Measurements from ENCODE around the gene SLC2A8. TPM values are rescaled to one million over a fixed set of nuclear protein-coding genes. Genes with fewer than 3 reads are reported as not detected.

Gene SLC2A8
- total RNA-seq, 1 experiment from 2014 or later = 11.3 TPM

- Histone ChIP-seq H3K27ac (ENCODE audit: low read length) (no peak overlapping the region), H3K79me2 (ENCODE audit: low read length) (peaks cover 19% of the 10 kb centered on the region), H4K20me1 (ENCODE audit: insufficient read depth, low read depth, low read length) (no peaks in the 10 kb centered on the region; the same call in 1 of the 2 replicates), H3K4me2 (ENCODE audit: low read depth, low read length, poor library complexity, severe bottlenecking) (peak overlapping the region; percentile 81), H3K27me3 (ENCODE audit: low read length) (no peaks in the 10 kb centered on the region), H2AFZ (ENCODE audit: low read length) (peak overlapping the region; percentile 91; the same call in 1 of the 2 replicates), H3K36me3 (ENCODE audit: insufficient read depth, low read length) (no peaks in the 10 kb centered on the region), H3K4me3 (ENCODE audit: low read length) (peak overlapping the region; percentile 63), H3K9me3 (ENCODE audit: low read length) (no peaks in the 10 kb centered on the region), H3K4me1 (ENCODE audit: low read length) (peaks cover 28% of the 10 kb centered on the region), H3K9ac (ENCODE audit: low read length) (peak overlapping the region; percentile 62), H3K9me2 (replicated peaks; ENCODE audit: insufficient read depth, low read length) (no peaks in the 10 kb centered on the region)
- DNase-seq = no peak
These were observed 1.3 kb upstream of the SLC2A8 start for GRCh38 chr9:127395497-127396252.

GRCh38 chr9:127396253-127396807 lies 639 bp upstream of the SLC2A8 start:
- Histone ChIP-seq H3K9ac (ENCODE audit: low read length) (peak overlapping the region; percentile 62), H3K79me2 (ENCODE audit: low read length) (peaks cover 19% of the 10 kb centered on the region)

GRCh38 chr9:127397646-127398274 lies 791 bp downstream of the SLC2A8 start:
- DNase-seq = peak; percentile 70
- H3K4me3 ChIP-seq (ENCODE audit: low read length) = peak overlapping the region; percentile 84
- H3K4me2 ChIP-seq (ENCODE audit: low read depth, low read length, poor library complexity, severe bottlenecking) = peak overlapping the region; percentile 89
- H3K27me3 ChIP-seq (ENCODE audit: low read length) = no peaks in the 10 kb centered on the region
- H3K9ac ChIP-seq (ENCODE audit: low read length) = peak overlapping the region; percentile 86
- no peaks in the 10 kb centered on the region for H3K36me3 ChIP-seq (ENCODE audit: insufficient read depth, low read length)
- peak overlapping the region; percentile 49 for H3K27ac ChIP-seq (ENCODE audit: low read length)
- peaks cover 19% of the 10 kb centered on the region for H3K79me2 ChIP-seq (ENCODE audit: low read length)
- H2AFZ ChIP-seq (ENCODE audit: low read length) = peak overlapping the region; percentile 75; the same call in 1 of the 2 replicates
- no peaks in the 10 kb centered on the region for H3K9me3 ChIP-seq (ENCODE audit: low read length)
- H3K4me1 ChIP-seq (ENCODE audit: low read length) = peaks cover 28% of the 10 kb centered on the region
- no peaks in the 10 kb centered on the region; the same call in 1 of the 2 replicates for H4K20me1 ChIP-seq (ENCODE audit: insufficient read depth, low read depth, low read length)
- no peaks in the 10 kb centered on the region for H3K9me2 ChIP-seq (replicated peaks; ENCODE audit: insufficient read depth, low read length)

More at GRCh38 chr9:127396253-127396807, 639 bp upstream of the SLC2A8 start:
- DNase-seq = no peak
- Histone ChIP-seq H3K4me2 (ENCODE audit: low read depth, low read length, poor library complexity, severe bottlenecking) (peak overlapping the region; percentile 81), H4K20me1 (ENCODE audit: insufficient read depth, low read depth, low read length) (no peaks in the 10 kb centered on the region; the same call in 1 of the 2 replicates), H3K27ac (ENCODE audit: low read length) (0 out of 2 replicates have a peak overlapping the region, but pooled peaks have one; percentile 23), H2AFZ (ENCODE audit: low read length) (peak overlapping the region; percentile 91; the same call in 1 of the 2 replicates), H3K9me3 (ENCODE audit: low read length) (no peaks in the 10 kb centered on the region), H3K9me2 (replicated peaks; ENCODE audit: insufficient read depth, low read length) (no peaks in the 10 kb centered on the region), H3K36me3 (ENCODE audit: insufficient read depth, low read length) (no peaks in the 10 kb centered on the region), H3K27me3 (ENCODE audit: low read length) (no peaks in the 10 kb centered on the region), H3K4me1 (ENCODE audit: low read length) (peaks cover 28% of the 10 kb centered on the region), H3K4me3 (ENCODE audit: low read length) (peak overlapping the region; percentile 63)

GRCh38 chr9:127398275-127398647 lies 1.3 kb downstream of the SLC2A8 start:
- Histone ChIP-seq H3K36me3 (ENCODE audit: insufficient read depth, low read length) (no peaks in the 10 kb centered on the region), H3K79me2 (ENCODE audit: low read length) (peaks cover 19% of the 10 kb centered on the region), H4K20me1 (ENCODE audit: insufficient read depth, low read depth, low read length) (no peaks in the 10 kb centered on the region; the same call in 1 of the 2 replicates), H3K4me1 (ENCODE audit: low read length) (peaks cover 28% of the 10 kb centered on the region), H3K9me2 (replicated peaks; ENCODE audit: insufficient read depth, low read length) (no peaks in the 10 kb centered on the region), H3K4me3 (ENCODE audit: low read length) (peak overlapping the region; percentile 84), H3K4me2 (ENCODE audit: low read depth, low read length, poor library complexity, severe bottlenecking) (peak overlapping the region; percentile 89), H3K27me3 (ENCODE audit: low read length) (no peaks in the 10 kb centered on the region), H3K9ac (ENCODE audit: low read length) (peak overlapping the region; percentile 86), H3K9me3 (ENCODE audit: low read length) (no peaks in the 10 kb centered on the region), H2AFZ (ENCODE audit: low read length) (no peak overlapping the region), H3K27ac (ENCODE audit: low read length) (no peak overlapping the region)
- no peak for DNase-seq

GRCh38 chr9:127398715-127399400 lies 1.9 kb downstream of the SLC2A8 start:
- H3K4me2 ChIP-seq (ENCODE audit: low read depth, low read length, poor library complexity, severe bottlenecking) = peak overlapping the region; percentile 89
- no peak overlapping the region for H3K27ac ChIP-seq (ENCODE audit: low read length)
- H3K4me1 ChIP-seq (ENCODE audit: low read length) = peaks cover 28% of the 10 kb centered on the region
- H3K79me2 ChIP-seq (ENCODE audit: low read length) = peaks cover 19% of the 10 kb centered on the region
- H3K9me2 ChIP-seq (replicated peaks; ENCODE audit: insufficient read depth, low read length) = no peaks in the 10 kb centered on the region
- peak overlapping the region; percentile 84; the same call in 1 of the 2 replicates for H3K4me3 ChIP-seq (ENCODE audit: low read length)
- H3K9ac ChIP-seq (ENCODE audit: low read length) = peak overlapping the region; percentile 86
- H3K36me3 ChIP-seq (ENCODE audit: insufficient read depth, low read length) = no peaks in the 10 kb centered on the region
- no peak overlapping the region for H2AFZ ChIP-seq (ENCODE audit: low read length)
- DNase-seq = no peak
- H4K20me1 ChIP-seq (ENCODE audit: insufficient read depth, low read depth, low read length) = no peaks in the 10 kb centered on the region; the same call in 1 of the 2 replicates
- H3K27me3 ChIP-seq (ENCODE audit: low read length) = no peaks in the 10 kb centered on the region
- no peaks in the 10 kb centered on the region for H3K9me3 ChIP-seq (ENCODE audit: low read length)

GRCh38 chr9:127399736-127400269 lies 2.8 kb downstream of the SLC2A8 start:
- Histone ChIP-seq H3K4me3 (ENCODE audit: low read length) (no peak overlapping the region), H3K4me1 (ENCODE audit: low read length) (peaks cover 26% of the 10 kb centered on the region), H3K9me2 (replicated peaks; ENCODE audit: insufficient read depth, low read length) (no peaks in the 10 kb centered on the region), H3K79me2 (ENCODE audit: low read length) (peaks cover 19% of the 10 kb centered on the region), H3K27ac (ENCODE audit: low read length) (no peak overlapping the region), H3K9me3 (ENCODE audit: low read length) (no peaks in the 10 kb centered on the region), H3K36me3 (ENCODE audit: insufficient read depth, low read length) (no peaks in the 10 kb centered on the region), H3K27me3 (ENCODE audit: low read length) (no peaks in the 10 kb centered on the region), H2AFZ (ENCODE audit: low read length) (no peak overlapping the region), H4K20me1 (ENCODE audit: insufficient read depth, low read depth, low read length) (no peaks in the 10 kb centered on the region; the same call in 1 of the 2 replicates), H3K4me2 (ENCODE audit: low read depth, low read length, poor library complexity, severe bottlenecking) (no peak overlapping the region), H3K9ac (ENCODE audit: low read length) (no peak overlapping the region)
- no peak for DNase-seq

- Histone ChIP-seq H3K27me3 (ENCODE audit: low read length) (no peaks in the 10 kb centered on the region), H3K9me2 (replicated peaks; ENCODE audit: insufficient read depth, low read length) (no peaks in the 10 kb centered on the region), H3K4me3 (ENCODE audit: low read length) (no peak overlapping the region), H3K4me2 (ENCODE audit: low read depth, low read length, poor library complexity, severe bottlenecking) (no peak overlapping the region), H3K9me3 (ENCODE audit: low read length) (no peaks in the 10 kb centered on the region), H3K79me2 (ENCODE audit: low read length) (peaks cover 17% of the 10 kb centered on the region), H3K4me1 (ENCODE audit: low read length) (peaks cover 10% of the 10 kb centered on the region), H3K36me3 (ENCODE audit: insufficient read depth, low read length) (no peaks in the 10 kb centered on the region), H3K9ac (ENCODE audit: low read length) (no peak overlapping the region), H3K27ac (ENCODE audit: low read length) (no peak overlapping the region), H2AFZ (ENCODE audit: low read length) (no peak overlapping the region), H4K20me1 (ENCODE audit: insufficient read depth, low read depth, low read length) (no peaks in the 10 kb centered on the region; the same call in 1 of the 2 replicates)
- no peak for DNase-seq
These were observed 5.6 kb downstream of the SLC2A8 start for GRCh38 chr9:127402401-127403090.
